IgD-negative memory B cell (primary cell): Measurements from ENCODE around the gene ZNF664. TPM values are rescaled to one million over a fixed set of nuclear protein-coding genes. Genes with fewer than 3 reads are reported as not detected.
"Not testable (repeated sequence)": the region's sequence is repeated elsewhere in the genome, so short reads cannot be mapped to it uniquely, and the experiment has no call there.

ENCODE experiments used
- H3K27ac Mint-ChIP-seq, 3 donors: one replicate each; pipeline ENCODE4 v1.8.0; 2020 to 2022; ENCODE audit warnings: mild to moderate bottlenecking in 3 of 3, mixed read lengths in 3 of 3, moderate library complexity in 1 of 3
- H3K27me3 Mint-ChIP-seq: one replicate; pipeline ENCODE4 v1.8.0; 2021; ENCODE audit warnings: mixed read lengths
- H3K36me3 Mint-ChIP-seq: one replicate; pipeline ENCODE4 v1.8.0; 2020; ENCODE audit warnings: mild to moderate bottlenecking, mixed read lengths
- H3K4me1 Mint-ChIP-seq, 3 donors: one replicate each; pipeline ENCODE4 v1.8.0; 2020 to 2022; ENCODE audit warnings: mixed read lengths in 3 of 3, mild to moderate bottlenecking in 1 of 3
- H3K4me3 Mint-ChIP-seq, 4 donors: one replicate each; pipeline ENCODE4 v1.8.0; 2020 to 2022; ENCODE audit warnings: mild to moderate bottlenecking in 4 of 4, mixed read lengths in 4 of 4, moderate library complexity in 3 of 4
- H3K9me3 Mint-ChIP-seq, 3 donors: one replicate each; pipeline ENCODE4 v1.8.0; 2020 to 2021; ENCODE audit warnings: mixed read lengths in 3 of 3, mild to moderate bottlenecking in 1 of 3
- polyA plus RNA-seq: library from polyadenylated mRNA; unstranded; fragments of 300-500 nt; fragmentation: Illumina TruSeq; gene quantifications from one replicate; pipeline ENCODE4 v1.2.3, GENCODE V29; 2021

ZNF664 gene
- polyA plus RNA-seq, 1 donor from 2014 or later: 10.3 TPM

GRCh38 chr12:123946516-123947505 lies 26.2 kb upstream of the ZNF664 start:
- not testable (repeated sequence) for H3K4me1 Mint-ChIP-seq, H3K27me3 Mint-ChIP-seq, H3K27ac Mint-ChIP-seq, H3K4me3 Mint-ChIP-seq, H3K9me3 Mint-ChIP-seq
- peaks cover 11% of the 10 kb centered on the region for H3K36me3 Mint-ChIP-seq

GRCh38 chr12:123947531-123947930 lies 25.5 kb upstream of the ZNF664 start:
- not testable (repeated sequence) for H3K27me3 Mint-ChIP-seq, H3K4me3 Mint-ChIP-seq, H3K27ac Mint-ChIP-seq, H3K36me3 Mint-ChIP-seq, H3K9me3 Mint-ChIP-seq, H3K4me1 Mint-ChIP-seq

DNA sequence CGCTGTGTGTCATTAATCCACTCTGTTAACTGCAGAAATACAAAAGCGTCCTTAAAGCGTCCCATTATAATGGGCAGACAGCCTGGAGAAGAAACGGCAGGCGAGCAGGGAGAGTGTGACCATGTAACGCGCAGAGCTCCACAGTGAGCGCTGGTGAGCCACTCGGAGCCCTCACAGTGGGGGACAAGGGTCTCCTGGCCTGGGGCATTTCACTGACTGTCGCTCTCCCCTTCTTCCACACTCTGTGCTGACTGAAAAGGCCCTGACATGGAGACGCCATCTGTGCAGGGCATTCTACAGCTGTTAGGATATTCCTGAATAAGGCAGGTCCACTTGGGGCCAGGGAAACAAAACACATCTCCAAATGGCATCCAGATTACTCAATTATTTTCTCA lies 24.6 kb upstream of the ZNF664 start:
- Mint-ChIP-seq H3K4me3 (no peak overlapping the region), H3K4me1 (peaks cover 0 to 3% (median 2%) of the 10 kb centered on the region in 3 donors), H3K27ac (no peak overlapping the region), H3K27me3 (no peaks in the 10 kb centered on the region), H3K36me3 (peaks cover 2% of the 10 kb centered on the region), H3K9me3 (no peaks in the 10 kb centered on the region)

DNA sequence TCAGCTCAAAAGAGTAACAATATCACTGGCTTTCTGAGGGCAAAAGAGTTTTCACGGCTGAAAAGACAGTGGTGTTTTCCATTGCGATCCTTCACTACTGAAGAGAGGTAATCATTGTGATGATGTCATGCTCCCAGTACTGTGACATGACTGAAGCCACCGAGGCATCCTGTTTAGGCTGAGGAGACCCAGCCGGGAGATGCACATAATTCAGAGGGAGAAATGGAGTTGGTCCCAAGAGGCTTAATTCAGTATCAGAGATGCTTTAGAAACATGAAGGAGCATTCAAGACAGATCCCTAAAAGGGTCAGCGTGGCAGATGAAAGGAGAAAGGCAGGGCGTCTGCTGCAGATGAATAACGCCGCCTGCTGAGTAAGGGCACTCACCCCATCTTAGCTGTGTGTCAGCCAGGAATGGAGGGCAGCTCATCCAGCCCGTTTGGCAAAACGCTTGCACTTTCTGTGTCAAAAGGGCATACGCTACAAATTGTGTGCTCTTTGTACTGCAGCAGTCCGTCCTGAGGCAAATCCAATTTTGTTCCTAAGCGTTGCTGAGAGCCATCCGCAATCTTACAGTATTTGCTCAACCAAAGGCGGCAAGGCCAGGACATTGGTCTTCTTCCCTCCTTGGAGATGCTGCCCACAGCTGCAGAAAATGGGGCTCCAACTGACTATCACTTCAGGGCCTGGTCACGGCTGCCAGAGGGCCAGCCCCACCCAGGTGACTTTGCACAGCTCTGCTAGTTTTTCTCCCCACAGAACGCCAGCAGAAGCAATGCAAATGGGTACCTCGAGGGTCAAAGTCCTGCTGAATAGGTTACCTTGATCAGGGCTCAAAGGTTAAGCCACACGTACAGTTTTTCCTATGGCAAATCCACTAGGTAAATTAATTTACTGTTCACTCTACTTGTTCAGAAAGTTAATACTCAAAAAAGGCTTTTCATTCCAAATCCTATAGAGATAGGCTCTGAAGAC lies 23.9 kb upstream of the ZNF664 start:
- Mint-ChIP-seq H3K4me3 (no peak overlapping the region), H3K9me3 (no peaks in the 10 kb centered on the region), H3K36me3 (peaks cover 2% of the 10 kb centered on the region), H3K27ac (no peak overlapping the region), H3K4me1 (peaks cover 0 to 3% (median 2%) of the 10 kb centered on the region in 3 donors), H3K27me3 (no peaks in the 10 kb centered on the region)

DNA sequence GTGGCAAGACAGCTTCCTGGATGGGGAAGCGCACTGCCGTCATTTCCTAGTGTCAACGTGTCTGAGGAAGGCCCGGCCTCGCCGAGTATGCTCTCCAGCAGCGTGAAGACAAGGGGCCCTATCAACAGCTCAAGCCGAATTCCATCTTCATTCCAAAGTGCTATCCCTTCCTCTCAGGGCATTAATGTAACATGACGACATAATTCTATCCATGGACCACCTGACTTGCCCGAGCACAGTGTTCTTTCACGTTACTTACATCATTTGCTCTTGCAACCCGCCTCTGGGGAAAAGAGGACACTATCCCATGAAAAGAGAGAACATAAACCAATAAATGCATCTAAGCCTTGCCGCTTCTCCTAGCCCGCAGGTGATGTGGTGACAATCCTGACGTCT lies 23.2 kb upstream of the ZNF664 start:
- no peaks in the 10 kb centered on the region for H3K9me3 Mint-ChIP-seq
- no peaks in the 10 kb centered on the region for H3K27me3 Mint-ChIP-seq
- peaks cover 2% of the 10 kb centered on the region for H3K36me3 Mint-ChIP-seq
- H3K4me3 Mint-ChIP-seq: no peak overlapping the region
- no peak overlapping the region for H3K27ac Mint-ChIP-seq
- peaks cover 0 to 3% (median 2%) of the 10 kb centered on the region in 3 donors for H3K4me1 Mint-ChIP-seq

GRCh38 chr12:123950476-123951349 lies 22.3 kb upstream of the ZNF664 start:
- Mint-ChIP-seq H3K36me3 (peaks cover 2% of the 10 kb centered on the region), H3K9me3 (no peaks in the 10 kb centered on the region), H3K4me3 (no peak overlapping the region), H3K27ac (no peak overlapping the region), H3K4me1 (peaks cover 0 to 3% (median 2%) of the 10 kb centered on the region in 3 donors), H3K27me3 (no peaks in the 10 kb centered on the region)

DNA sequence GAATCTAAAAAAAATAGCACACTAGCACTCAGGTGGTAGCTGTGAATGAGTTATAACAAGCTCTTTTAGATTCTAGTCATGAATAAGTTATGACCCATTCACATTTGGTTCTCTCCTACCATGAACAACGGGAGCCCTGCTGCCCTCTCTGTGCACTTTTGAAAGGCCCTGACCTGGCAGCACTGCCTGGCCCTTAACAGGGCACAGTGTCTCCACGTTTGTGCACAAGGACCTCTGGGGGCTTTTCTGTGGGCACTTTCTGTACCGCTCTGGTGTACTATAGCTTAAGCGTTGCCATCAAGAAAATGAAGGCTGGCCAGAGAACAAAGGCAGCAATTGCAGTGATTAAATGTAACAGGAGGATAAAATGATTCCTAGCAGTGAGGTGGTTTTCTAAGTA lies 21.5 kb upstream of the ZNF664 start:
- H3K4me3 Mint-ChIP-seq: no peak overlapping the region
- peaks cover 0 to 3% (median 0%) of the 10 kb centered on the region in 3 donors for H3K4me1 Mint-ChIP-seq
- no peak overlapping the region for H3K27ac Mint-ChIP-seq
- H3K27me3 Mint-ChIP-seq: no peaks in the 10 kb centered on the region
- no peaks in the 10 kb centered on the region for H3K9me3 Mint-ChIP-seq
- no peaks in the 10 kb centered on the region for H3K36me3 Mint-ChIP-seq

DNA sequence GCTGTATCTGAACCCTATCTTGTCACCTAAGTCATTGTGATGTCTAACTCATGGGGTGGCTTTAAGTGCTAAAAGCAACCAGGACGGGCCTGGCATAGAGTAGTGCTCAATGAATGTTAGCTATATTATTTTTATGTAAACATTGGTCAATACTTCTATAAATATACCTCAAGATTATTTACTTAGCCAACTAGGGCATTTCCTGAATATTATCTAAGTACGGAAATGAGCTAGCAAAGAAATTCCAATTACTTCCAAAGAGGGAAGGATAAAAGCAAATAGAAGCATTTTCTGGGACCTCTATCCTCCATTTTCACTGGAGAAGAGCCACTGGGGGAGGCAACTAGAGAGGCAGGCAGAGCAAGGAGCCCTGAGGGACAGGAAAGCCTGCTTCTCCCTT lies 21.0 kb upstream of the ZNF664 start:
- Mint-ChIP-seq H3K36me3 (no peaks in the 10 kb centered on the region), H3K4me1 (peaks cover 0 to 3% (median 0%) of the 10 kb centered on the region in 3 donors), H3K9me3 (no peaks in the 10 kb centered on the region), H3K4me3 (no peak overlapping the region), H3K27ac (no peak overlapping the region), H3K27me3 (no peaks in the 10 kb centered on the region)

DNA sequence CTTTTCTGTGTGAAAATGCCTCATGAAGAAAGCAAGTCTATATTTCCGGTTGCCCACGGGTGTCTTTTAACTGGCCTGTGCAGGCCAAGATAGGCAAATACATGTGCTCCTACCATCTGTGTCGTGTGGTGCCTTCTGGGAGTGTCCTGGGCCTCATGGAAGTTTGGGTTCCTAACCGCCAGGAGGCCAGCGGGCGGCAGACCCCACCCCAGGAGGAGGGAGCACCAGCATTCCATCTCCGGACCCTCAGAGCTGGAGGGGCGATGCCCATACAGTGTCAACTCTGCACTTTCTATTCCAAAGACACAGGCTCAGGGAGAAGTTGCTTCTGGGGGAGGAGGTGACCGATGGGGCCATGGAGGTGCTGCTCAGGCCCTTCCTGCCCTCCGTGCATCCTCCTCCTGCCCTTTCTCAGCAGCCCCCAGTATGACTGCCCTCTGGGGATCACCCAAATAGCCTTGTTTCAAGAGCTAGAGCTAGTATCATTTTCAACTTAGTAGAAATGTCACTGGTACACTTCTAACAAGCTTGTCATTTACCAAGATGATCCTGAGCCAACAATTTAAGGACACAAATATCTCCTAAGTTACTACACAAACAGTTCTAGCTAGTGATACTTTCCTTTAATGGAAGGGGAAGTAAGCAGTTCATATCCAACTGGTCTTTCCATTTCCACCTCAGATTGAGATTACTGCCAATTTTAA lies 18.2 kb upstream of the ZNF664 start:
- no peak overlapping the region for H3K4me3 Mint-ChIP-seq
- no peaks in the 10 kb centered on the region for H3K27me3 Mint-ChIP-seq
- H3K36me3 Mint-ChIP-seq: no peaks in the 10 kb centered on the region
- no peak overlapping the region for H3K27ac Mint-ChIP-seq
- H3K4me1 Mint-ChIP-seq: peaks cover 0 to 2% (median 0%) of the 10 kb centered on the region in 3 donors
- no peaks in the 10 kb centered on the region for H3K9me3 Mint-ChIP-seq

DNA sequence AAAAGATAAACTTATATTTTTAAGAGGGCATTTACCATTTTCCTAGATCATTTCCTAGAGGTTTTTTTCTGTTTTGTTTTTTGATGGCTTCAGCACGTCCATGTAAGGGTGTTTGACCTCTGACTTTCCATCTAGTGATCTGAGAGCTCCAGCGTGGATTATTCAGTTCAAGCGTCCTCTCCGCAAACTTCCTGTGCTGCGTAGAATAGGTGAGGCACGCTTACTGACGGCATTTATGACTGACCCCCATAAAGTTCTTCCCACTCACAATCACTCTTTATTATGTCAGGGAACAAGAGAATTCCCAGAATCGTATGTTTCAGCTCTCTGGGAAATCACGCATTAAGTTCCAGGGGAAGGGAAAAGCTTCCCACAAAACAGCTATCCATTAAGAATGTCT lies 16.8 kb upstream of the ZNF664 start:
- Mint-ChIP-seq H3K9me3 (no peaks in the 10 kb centered on the region), H3K27ac (no peak overlapping the region), H3K4me3 (no peak overlapping the region), H3K36me3 (peaks cover under 1% of the 10 kb centered on the region), H3K4me1 (no peaks in the 10 kb centered on the region), H3K27me3 (no peaks in the 10 kb centered on the region)

GRCh38 chr12:123957196-123957595 lies 15.8 kb upstream of the ZNF664 start:
- Mint-ChIP-seq H3K36me3 (peaks cover 2% of the 10 kb centered on the region), H3K27ac (no peak overlapping the region), H3K27me3 (no peaks in the 10 kb centered on the region), H3K9me3 (no peaks in the 10 kb centered on the region), H3K4me3 (no peak overlapping the region), H3K4me1 (no peaks in the 10 kb centered on the region)

DNA sequence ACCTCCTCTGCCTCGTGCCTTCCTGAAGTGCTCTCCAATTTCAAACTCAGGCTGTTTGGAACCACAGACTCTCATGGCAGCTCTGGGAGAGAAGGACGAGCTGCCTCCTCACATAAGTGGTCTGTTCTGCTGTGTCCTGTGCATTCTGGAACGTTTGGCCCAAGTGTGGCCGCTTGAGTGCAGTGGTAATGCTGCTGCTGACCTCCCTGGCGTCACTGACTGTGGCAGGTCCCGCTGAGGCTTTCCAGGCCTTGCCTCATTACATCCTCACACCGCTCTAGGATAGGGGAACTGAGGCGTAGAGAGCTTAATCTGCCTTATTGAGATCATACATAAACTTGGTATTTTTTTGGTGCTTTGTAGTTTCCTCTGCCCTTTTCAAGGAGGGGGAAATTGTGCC lies 14.6 kb upstream of the ZNF664 start:
- Mint-ChIP-seq H3K27me3 (no peaks in the 10 kb centered on the region), H3K4me1 (no peaks in the 10 kb centered on the region), H3K9me3 (no peaks in the 10 kb centered on the region), H3K27ac (no peak overlapping the region), H3K4me3 (no peak overlapping the region), H3K36me3 (peaks cover 6% of the 10 kb centered on the region)

DNA sequence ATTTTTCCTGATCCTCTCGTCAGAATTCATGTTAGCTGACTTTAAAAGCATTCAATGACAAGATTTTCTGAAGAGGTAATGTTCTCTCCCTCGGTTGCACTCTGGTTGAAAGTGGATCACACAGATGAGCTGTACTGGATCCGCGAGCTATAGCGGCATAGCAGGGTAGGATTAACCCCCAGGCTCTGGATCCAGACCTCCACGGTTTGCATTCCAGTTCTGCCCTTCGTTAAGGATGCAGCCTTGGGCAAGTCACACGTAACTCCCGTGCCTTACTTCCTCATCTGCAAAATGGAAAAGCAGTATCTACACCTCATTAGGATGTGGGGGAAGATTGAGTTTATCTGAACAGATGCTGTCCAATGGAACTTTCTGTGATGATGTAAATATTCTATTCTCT lies 14.1 kb upstream of the ZNF664 start:
- Mint-ChIP-seq H3K4me1 (no peaks in the 10 kb centered on the region), H3K9me3 (no peaks in the 10 kb centered on the region), H3K36me3 (peaks cover 6% of the 10 kb centered on the region), H3K4me3 (no peak overlapping the region), H3K27me3 (no peaks in the 10 kb centered on the region), H3K27ac (no peak overlapping the region)
